ENCODE measurements around the gene RBM17. TPM values are rescaled to one million over a fixed set of nuclear protein-coding genes. Genes with fewer than 3 reads are reported as not detected.
"Not testable (repeated sequence)": the region's sequence is repeated elsewhere in the genome, so short reads cannot be mapped to it uniquely, and the experiment has no call there.

RBM17 gene
- total RNA-seq, result 21.0 TPM

GRCh38 chr10:6088721-6089333 is at the start of gene RBM17:
RBM17 (plus strand) TSS chr10:6089034; CDS start chr10:6097066, 8,032 bp downstream.
- peak; percentile 97 to 100 (median 98) for DNase-seq (ENCODE audit: low read depth in 2 of 3, low spot score in 2 of 3)

GRCh38 chr10:6039711-6040110 is 49.1 kb upstream of the RBM17 start:
- DNase-seq (ENCODE audit: low read depth in 2 of 3, low spot score in 2 of 3), result no peak

GRCh38 chr10:6040205-6040604 is 48.6 kb upstream of the RBM17 start:
- no peak for DNase-seq (ENCODE audit: low read depth in 2 of 3, low spot score in 2 of 3)

- not testable (repeated sequence) for DNase-seq (ENCODE audit: low read depth in 2 of 3, low spot score in 2 of 3)
Measured at GRCh38 chr10:6043377-6043776, 45.5 kb upstream of the RBM17 start.

GRCh38 chr10:6044060-6044459 is 44.8 kb upstream of the RBM17 start:
- DNase-seq (ENCODE audit: low read depth in 2 of 3, low spot score in 2 of 3), result no peak

GRCh38 chr10:6044751-6045313 is 44.0 kb upstream of the RBM17 start:
- DNase-seq (ENCODE audit: low read depth in 2 of 3, low spot score in 2 of 3), result no peak

GRCh38 chr10:6045314-6045848 is 43.5 kb upstream of the RBM17 start:
- DNase-seq (ENCODE audit: low read depth in 2 of 3, low spot score in 2 of 3), result peak in 2 of 3 donors; percentile 71 to 92

GRCh38 chr10:6045878-6046772 is 42.7 kb upstream of the RBM17 start:
- DNase-seq (ENCODE audit: low read depth in 2 of 3, low spot score in 2 of 3), result no peak

GRCh38 chr10:6046773-6047611 is 41.8 kb upstream of the RBM17 start:
- DNase-seq (ENCODE audit: low read depth in 2 of 3, low spot score in 2 of 3), result no peak

GRCh38 chr10:6047847-6048246 is 41.0 kb upstream of the RBM17 start:
- no peak for DNase-seq (ENCODE audit: low read depth in 2 of 3, low spot score in 2 of 3)

GRCh38 chr10:6048281-6049030 is 40.4 kb upstream of the RBM17 start:
- DNase-seq (ENCODE audit: low read depth in 2 of 3, low spot score in 2 of 3), result no peak

- DNase-seq (ENCODE audit: low read depth in 2 of 3, low spot score in 2 of 3), result no peak
Measured at GRCh38 chr10:6049031-6049400, 39.8 kb upstream of the RBM17 start.

- peak; percentile 80 to 91 (median 87) for DNase-seq (ENCODE audit: low read depth in 2 of 3, low spot score in 2 of 3)
Measured at GRCh38 chr10:6050801-6051445, 37.9 kb upstream of the RBM17 start.

GRCh38 chr10:6052247-6053221 is 36.3 kb upstream of the RBM17 start:
- peak in 2 of 3 donors; percentile 59 to 75 for DNase-seq (ENCODE audit: low read depth in 2 of 3, low spot score in 2 of 3)

- no peak for DNase-seq (ENCODE audit: low read depth in 2 of 3, low spot score in 2 of 3)
Measured at GRCh38 chr10:6053303-6053702, 35.5 kb upstream of the RBM17 start.

GRCh38 chr10:6053816-6054631 is 34.8 kb upstream of the RBM17 start:
- no peak for DNase-seq (ENCODE audit: low read depth in 2 of 3, low spot score in 2 of 3)

- no peak for DNase-seq (ENCODE audit: low read depth in 2 of 3, low spot score in 2 of 3)
Measured at GRCh38 chr10:6054884-6055283, 34.0 kb upstream of the RBM17 start.

Data from hematopoietic multipotent progenitor cell (in vitro differentiated cells).